Measurements from ENCODE around the gene GLMN. TPM values are rescaled to one million over a fixed set of nuclear protein-coding genes. Genes with fewer than 3 reads are reported as not detected.
"Not testable (repeated sequence)": the region's sequence is repeated elsewhere in the genome, so short reads cannot be mapped to it uniquely, and the experiment has no call there.

Gene GLMN
- total RNA-seq, 4 donors from 2014 or later: 4.6 to 9.3 (median 5.1) TPM

DNA sequence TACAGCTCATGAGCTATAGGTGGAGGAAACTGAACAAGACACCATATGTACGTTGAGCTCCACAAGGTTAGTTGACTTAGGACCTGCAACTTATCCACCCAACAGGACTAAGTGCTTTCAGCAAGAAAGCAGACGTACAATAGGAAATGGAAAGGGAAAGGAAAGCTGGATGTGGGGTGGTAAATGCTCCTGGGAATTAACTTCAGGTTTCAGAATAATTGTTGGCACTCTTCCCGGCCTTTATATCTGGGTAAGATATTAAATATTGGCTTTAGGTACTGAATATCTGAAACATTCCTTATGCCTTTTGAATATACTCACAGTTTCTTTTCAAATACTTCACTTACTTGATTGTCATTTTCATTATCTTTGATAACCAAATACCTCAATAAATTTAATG lies 36.3 kb downstream of the GLMN start:
- TF ChIP-seq, protein P1, sequence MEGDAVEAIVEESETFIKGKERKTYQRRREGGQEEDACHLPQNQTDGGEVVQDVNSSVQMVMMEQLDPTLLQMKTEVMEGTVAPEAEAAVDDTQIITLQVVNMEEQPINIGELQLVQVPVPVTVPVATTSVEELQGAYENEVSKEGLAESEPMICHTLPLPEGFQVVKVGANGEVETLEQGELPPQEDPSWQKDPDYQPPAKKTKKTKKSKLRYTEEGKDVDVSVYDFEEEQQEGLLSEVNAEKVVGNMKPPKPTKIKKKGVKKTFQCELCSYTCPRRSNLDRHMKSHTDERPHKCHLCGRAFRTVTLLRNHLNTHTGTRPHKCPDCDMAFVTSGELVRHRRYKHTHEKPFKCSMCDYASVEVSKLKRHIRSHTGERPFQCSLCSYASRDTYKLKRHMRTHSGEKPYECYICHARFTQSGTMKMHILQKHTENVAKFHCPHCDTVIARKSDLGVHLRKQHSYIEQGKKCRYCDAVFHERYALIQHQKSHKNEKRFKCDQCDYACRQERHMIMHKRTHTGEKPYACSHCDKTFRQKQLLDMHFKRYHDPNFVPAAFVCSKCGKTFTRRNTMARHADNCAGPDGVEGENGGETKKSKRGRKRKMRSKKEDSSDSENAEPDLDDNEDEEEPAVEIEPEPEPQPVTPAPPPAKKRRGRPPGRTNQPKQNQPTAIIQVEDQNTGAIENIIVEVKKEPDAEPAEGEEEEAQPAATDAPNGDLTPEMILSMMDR (IDR thresholded peaks at IDR 0.05): no peak
- TF ChIP-seq POLR2A (IDR thresholded peaks at IDR 0.05): no peak
- WGBS, 2 donors: 88 to 92% methylated on average over 3 of the region's 3 CpGs
- no peak for DNase-seq (ENCODE audit: low spot score in 2 of 2)
- H3K4me3 ChIP-seq (ENCODE audit: low read depth, poor library complexity, severe bottlenecking): no peak overlapping the region
- intact Hi-C loops (cut with DNase I; ENCODE audit: low total_unique reads): no loop called here

DNA sequence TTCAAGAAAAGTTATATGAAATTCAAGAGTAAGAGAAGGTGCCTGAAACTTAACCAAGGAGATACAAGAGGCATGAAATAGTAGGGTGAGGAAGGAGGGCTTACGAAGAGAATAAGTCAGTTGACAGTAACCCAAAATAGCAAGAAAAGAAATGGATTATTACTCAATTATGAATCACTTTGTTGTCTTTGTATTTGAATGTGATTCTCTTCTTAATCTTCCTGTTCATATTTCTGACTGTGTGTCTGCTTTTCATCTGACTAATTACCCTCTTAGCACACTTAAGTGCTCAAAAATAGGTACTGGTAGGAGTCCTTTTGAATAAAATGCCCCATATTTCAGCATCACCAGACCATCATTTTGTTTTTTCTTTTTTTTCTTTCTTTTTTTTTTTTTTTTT lies 39.4 kb downstream of the GLMN start:
- 94 to 98% methylated on average over 1 of the region's 1 CpG for WGBS, 2 donors
- intact Hi-C loops (cut with DNase I; ENCODE audit: low total_unique reads): no loop called here
- no peak overlapping the region for H3K4me3 ChIP-seq (ENCODE audit: low read depth, poor library complexity, severe bottlenecking)
- TF ChIP-seq POLR2A (IDR thresholded peaks at IDR 0.05): no peak
- TF ChIP-seq, protein P1 (IDR thresholded peaks at IDR 0.05): no peak
- no peak for DNase-seq (ENCODE audit: low spot score in 2 of 2)

DNA sequence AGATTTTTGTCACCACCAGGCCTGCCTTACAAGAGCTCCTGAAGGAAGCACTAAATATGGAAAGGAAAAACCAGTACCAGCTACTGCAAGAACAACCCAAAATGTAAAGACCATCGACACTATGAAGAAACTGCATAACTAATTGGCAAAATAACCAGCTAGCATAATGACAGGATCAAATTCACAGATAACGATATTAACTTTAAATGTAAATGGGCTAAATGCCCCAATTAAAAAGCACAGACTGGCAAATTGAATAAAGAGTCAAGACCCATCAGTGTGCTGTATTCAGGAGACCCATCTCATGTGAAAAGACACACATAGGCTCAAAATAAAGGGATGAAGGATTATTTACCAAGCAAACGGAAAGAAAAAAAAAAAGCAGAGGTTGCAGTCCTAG lies 44.1 kb downstream of the GLMN start:
- 64 to 85% methylated on average over 3 of the region's 3 CpGs for WGBS, 2 donors
- intact Hi-C loops (cut with DNase I; ENCODE audit: low total_unique reads); DNase-seq (ENCODE audit: low spot score in 2 of 2); H3K4me3 ChIP-seq (ENCODE audit: low read depth, poor library complexity, severe bottlenecking): not testable (repeated sequence)

GRCh38 chr1:92244376-92244775 lies 54.4 kb downstream of the GLMN start:
- TF ChIP-seq POLR2A (IDR thresholded peaks at IDR 0.05): no peak
- TF ChIP-seq, protein P1 (IDR thresholded peaks at IDR 0.05): no peak
- no peak overlapping the region for H3K4me3 ChIP-seq (ENCODE audit: low read depth, poor library complexity, severe bottlenecking)
- intact Hi-C loops (cut with DNase I; ENCODE audit: low total_unique reads): no loop called here
- DNase-seq (ENCODE audit: low spot score in 2 of 2): no peak
- WGBS, 2 donors: 83 to 90% methylated on average over 1 of the region's 1 CpG

- no peak for TF ChIP-seq POLR2A (IDR thresholded peaks at IDR 0.05)
- TF ChIP-seq, protein P1 (IDR thresholded peaks at IDR 0.05): no peak
- intact Hi-C loops (cut with DNase I; ENCODE audit: low total_unique reads): no loop called here
- WGBS, 2 donors: 57 to 74% methylated on average over 2 of the region's 2 CpGs
- no peak for DNase-seq (ENCODE audit: low spot score in 2 of 2)
- no peak overlapping the region for H3K4me3 ChIP-seq (ENCODE audit: low read depth, poor library complexity, severe bottlenecking)
These were observed 58.8 kb downstream of the GLMN start for GRCh38 chr1:92240034-92240433.

DNA sequence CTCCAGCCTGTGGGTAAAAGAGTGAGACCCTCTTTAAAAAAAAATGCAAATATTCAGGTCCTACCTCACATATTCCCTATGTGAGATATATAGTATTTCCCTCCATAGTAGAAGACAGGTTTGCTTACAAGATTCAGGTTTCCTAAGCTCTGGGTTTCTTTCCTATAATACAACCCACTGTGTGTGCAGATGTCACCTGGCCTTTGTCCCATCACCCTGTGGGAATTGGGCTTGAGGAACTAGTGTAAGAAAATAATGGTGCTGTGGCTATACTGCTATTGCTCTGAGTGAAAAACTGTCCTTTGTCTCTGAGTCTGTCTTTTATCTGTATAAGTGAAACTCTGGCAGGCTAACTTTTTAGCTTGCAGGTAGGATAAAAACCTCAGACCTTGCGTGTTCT lies 68.1 kb downstream of the GLMN start:
- TF ChIP-seq POLR2A (IDR thresholded peaks at IDR 0.05): no peak
- TF ChIP-seq, protein P1 (IDR thresholded peaks at IDR 0.05): no peak
- 63 to 74% methylated on average over 1 of the region's 1 CpG for WGBS, 2 donors
- intact Hi-C loops (cut with DNase I; ENCODE audit: low total_unique reads): no loop called here
- DNase-seq (ENCODE audit: low spot score in 2 of 2): no peak
- H3K4me3 ChIP-seq (ENCODE audit: low read depth, poor library complexity, severe bottlenecking): no peak overlapping the region
